VCaP (cell line): ENCODE data around the gene HOXD4.

Source experiments
- H3K27ac ChIP-seq: fragments of 450-650 bp; 2 replicates; pipeline ENCODE4 v1.5.1; 2017
- TF ChIP-seq, protein P1 (sequence below): fragments of 450-650 bp; conservative IDR thresholded peaks from 2 replicates; pipeline ENCODE4 v1.5.1; 2017; ENCODE audit warnings: mild to moderate bottlenecking, moderate library complexity

Gene HOXD4

DNA sequence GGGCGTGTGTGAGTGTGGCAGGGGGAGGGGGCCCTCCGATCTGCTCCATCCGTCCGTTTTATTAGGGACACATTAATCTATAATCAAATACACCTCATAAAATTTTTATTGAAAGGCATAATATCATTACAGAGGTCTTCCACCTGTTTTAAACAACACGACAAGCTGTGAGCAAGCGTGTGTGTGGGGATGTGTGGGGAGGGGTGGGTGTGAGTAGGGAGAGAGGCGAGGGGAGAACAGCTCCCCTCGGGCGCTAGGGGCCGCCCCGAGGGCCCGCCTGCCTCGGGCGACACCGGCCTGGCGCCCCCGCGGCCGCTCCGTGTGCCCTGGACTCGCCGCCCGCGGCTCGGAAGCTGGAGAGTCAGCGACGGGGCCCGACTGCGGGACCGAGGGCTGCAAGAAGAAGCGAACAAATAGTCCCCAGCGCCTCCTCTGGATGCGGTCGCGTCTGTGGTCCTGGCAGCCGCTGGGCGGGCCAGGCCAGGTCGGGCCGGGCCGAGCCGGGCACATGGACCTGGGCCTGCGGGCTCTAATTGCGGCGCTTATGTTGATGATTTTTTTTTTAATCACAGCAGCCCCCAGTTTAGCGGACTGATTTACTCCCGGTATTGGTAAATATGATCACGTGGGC is 29.2 kb upstream of the HOXD4 start:
- no peak overlapping the region for H3K27ac ChIP-seq
- TF ChIP-seq, protein P1, sequence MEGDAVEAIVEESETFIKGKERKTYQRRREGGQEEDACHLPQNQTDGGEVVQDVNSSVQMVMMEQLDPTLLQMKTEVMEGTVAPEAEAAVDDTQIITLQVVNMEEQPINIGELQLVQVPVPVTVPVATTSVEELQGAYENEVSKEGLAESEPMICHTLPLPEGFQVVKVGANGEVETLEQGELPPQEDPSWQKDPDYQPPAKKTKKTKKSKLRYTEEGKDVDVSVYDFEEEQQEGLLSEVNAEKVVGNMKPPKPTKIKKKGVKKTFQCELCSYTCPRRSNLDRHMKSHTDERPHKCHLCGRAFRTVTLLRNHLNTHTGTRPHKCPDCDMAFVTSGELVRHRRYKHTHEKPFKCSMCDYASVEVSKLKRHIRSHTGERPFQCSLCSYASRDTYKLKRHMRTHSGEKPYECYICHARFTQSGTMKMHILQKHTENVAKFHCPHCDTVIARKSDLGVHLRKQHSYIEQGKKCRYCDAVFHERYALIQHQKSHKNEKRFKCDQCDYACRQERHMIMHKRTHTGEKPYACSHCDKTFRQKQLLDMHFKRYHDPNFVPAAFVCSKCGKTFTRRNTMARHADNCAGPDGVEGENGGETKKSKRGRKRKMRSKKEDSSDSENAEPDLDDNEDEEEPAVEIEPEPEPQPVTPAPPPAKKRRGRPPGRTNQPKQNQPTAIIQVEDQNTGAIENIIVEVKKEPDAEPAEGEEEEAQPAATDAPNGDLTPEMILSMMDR: no peak

DNA sequence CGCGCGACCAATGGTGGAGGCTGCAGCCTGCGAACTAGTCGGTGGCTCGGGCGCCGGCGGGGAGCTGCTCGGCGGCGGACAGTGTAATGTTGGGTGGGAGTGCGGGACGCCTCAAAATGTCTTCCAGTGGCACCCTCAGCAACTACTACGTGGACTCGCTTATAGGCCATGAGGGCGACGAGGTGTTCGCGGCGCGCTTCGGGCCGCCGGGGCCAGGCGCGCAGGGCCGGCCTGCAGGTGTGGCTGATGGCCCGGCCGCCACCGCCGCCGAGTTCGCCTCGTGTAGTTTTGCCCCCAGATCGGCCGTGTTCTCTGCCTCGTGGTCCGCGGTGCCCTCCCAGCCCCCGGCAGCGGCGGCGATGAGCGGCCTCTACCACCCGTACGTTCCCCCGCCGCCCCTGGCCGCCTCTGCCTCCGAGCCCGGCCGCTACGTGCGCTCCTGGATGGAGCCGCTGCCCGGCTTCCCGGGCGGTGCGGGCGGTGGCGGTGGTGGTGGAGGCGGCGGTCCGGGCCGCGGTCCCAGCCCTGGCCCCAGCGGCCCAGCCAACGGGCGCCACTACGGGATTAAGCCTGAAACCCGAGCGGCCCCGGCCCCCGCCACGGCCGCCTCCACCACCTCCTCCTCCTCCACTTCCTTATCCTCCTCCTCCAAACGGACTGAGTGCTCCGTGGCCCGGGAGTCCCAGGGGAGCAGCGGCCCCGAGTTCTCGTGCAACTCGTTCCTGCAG is 28.5 kb upstream of the HOXD4 start, which contains the start of gene HOXD9:
HOXD9 (plus strand) TSS at position 37 of the 728 bp plus-strand sequence; CDS start at position 87, 50 bp downstream.
- no peak within 1 kb of the TSS for H3K27ac ChIP-seq
- TF ChIP-seq, protein P1: no peak

DNA sequence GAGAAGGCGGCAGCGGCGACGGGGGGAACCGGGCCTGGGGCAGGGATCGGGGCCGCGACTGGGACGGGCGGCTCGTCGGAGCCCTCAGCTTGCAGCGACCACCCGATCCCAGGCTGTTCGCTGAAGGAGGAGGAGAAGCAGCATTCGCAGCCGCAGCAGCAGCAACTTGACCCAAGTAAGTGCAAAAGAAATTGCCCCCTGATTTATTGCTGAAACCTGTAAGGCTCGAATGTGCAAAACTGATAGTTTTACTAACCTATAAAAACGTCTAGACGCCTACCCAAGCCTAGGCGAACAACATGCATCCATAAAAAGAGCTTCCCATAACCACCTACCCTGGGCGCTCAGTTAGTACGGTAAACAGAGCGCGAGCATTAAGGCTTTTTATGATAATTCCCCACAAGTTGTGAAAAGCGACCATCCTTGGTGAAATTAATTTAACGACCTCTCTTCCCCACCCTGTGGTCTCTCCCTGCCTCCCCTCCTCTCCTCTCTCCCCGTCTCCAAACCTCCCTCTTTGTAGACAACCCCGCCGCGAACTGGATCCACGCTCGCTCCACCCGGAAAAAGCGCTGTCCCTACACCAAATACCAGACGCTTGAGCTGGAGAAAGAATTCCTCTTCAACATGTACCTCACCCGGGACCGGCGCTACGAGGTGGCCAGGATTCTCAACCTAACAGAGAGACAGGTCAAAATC is 27.8 kb upstream of the HOXD4 start:
- TF ChIP-seq, protein P1: no peak
- no peak overlapping the region for H3K27ac ChIP-seq

DNA sequence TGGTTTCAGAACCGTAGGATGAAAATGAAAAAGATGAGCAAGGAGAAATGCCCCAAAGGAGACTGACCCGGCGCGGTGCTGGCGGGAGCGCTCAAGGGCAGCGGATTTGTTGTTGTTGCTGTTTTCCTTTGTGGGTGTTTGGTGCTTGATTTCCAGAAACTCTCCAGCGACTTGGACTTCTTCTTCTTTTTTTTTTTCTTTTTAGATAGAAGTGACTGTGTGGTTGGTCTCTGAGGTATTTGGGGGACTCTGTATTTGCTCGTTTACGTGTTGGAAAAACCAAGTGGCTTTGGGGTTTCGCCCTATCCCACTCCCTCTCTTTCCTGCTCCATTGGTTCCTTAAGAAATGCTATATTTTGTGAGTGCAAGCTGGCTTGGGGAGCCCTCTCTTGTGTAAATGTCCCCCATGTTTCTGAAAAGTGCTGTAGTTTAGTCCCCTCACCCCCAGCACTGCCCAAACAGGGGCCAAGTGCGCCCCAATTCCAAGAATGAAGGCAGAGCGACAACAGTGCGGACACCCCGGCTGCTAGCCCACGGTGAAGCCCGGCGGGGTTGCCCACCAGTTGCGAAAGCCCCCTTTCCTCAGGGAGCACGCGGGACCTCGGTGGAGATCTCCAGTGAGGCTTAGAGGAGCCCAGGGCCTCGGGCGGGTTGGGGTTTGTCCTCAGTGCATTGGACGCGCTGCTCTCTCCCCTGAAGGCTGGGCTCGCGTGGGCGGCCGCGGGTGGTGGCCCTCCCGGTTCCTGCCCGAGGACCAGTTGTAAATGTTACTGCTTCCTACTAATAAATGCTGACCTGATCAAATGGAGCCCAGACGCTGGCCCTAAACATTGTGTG is 27.0 kb upstream of the HOXD4 start:
- H3K27ac ChIP-seq: no peak overlapping the region
- TF ChIP-seq, protein P1: no peak

DNA sequence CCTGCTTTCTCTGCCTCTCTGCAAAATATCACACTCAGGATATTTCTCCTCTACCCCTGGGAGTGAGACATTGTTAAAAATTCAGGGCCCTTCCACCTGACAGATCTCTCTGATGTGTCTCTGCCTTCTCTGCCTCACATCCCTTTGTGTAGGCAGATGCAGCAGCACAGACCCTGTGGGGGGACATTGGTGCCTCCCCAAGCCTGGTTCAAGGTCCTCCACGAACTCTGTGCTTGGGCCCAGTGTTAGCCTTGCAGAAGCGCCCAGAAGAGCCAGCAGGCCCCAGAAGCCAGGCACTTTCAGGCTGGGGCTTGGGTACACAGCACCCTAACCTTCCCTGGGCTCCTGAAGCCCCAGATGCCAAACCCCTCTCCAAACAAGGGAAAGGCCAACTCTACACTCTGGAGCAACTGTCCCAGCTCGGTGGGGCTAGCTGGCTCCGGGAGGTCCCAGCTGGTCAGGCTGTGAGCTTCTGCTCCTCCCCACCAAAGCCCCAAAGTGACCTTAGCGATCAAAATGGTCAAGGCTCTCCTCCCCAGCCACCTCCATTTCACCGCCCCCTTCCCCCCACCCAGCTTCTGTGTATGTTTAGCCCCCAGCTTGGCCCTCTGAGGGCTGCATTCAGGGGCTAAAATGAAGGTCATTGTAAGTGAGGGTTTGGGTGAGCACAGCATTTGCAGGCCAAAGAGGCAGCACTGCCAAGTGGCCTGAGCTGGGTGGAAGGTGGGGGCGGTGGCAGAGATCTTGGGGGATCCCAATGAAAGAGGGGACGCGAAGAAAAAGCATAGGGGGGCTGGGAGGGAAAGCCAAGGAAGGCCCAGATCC is 26.2 kb upstream of the HOXD4 start:
- H3K27ac ChIP-seq: no peak overlapping the region
- TF ChIP-seq, protein P1: no peak

DNA sequence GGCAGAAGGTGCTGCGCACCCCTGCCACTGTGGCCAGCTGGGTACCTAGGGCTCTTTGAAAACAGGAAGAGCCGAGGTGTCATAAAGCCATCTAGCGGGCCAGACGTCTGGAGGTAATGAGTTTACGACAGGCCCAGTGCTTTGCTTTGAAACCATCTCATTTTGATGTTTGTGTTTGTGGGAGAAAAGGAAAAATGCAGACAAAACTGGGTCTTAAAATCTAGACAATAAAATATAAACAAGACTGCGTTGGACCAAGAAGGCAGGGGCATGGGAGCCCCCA is 25.6 kb upstream of the HOXD4 start:
- H3K27ac ChIP-seq: no peak overlapping the region
- TF ChIP-seq, protein P1: no peak
